ENCODE measurements around the gene ZNF341.

ZNF341 gene

DNA sequence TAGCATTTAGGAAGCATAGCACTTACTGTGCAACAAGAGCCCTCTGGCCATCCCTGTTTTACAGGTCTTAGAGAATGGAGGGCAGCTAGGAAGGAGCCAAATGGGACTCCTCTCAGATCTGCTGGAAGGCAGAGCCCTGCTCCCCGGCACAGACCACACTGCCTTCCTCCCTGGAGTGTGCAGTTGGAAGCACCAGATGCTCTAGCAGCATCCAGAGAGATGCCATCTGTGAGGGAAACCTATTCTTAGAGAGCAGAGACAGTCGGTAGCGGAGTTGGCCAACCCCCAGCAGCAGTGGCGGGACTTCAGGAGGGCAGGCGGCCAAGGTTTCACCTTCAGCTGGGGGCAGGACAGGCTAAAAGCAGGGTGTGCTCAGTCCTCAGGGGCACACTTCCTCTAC lies 28.9 kb upstream of the ZNF341 start:
- DNase-seq = peak; percentile 97 to 99

DNA sequence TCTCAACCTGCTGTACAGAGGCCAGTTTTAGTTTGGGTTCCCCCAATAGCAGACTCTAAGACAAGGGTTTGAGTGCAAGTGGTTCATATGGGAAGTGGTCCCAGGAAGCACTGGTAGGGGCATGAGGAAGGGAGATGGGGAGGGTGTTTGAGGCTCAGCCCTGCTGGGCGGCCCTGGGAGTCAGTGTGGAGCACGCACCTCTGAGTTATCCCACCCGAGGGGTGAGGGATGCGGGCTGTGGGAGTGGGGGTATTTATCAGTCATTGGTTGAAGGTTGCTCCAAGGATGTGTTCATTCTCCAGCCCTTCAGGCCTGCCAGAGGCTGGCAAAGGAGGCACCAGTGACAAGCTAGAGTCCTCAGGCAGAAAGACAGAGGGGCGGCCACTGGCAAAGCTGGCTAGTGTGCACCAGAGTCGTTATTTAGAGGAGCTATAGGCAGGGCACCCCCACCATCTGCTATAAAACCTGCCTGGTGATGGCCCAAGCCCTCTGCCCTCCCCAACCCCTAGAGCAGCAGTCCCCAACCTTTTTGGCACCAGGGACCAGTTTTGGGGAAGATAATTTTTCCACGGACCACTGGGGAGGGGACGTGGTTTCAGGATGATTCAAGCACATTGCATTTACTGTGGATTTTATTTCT lies 28.2 kb upstream of the ZNF341 start:
- no peak for DNase-seq

- no peak for DNase-seq
Measured at GRCh38 chr20:33704197-33704924, 27.4 kb upstream of the ZNF341 start.

- no peak for DNase-seq
Measured at GRCh38 chr20:33707668-33708067, 24.1 kb upstream of the ZNF341 start.

- DNase-seq = no peak
Measured at GRCh38 chr20:33709398-33709797, 22.4 kb upstream of the ZNF341 start.

DNA sequence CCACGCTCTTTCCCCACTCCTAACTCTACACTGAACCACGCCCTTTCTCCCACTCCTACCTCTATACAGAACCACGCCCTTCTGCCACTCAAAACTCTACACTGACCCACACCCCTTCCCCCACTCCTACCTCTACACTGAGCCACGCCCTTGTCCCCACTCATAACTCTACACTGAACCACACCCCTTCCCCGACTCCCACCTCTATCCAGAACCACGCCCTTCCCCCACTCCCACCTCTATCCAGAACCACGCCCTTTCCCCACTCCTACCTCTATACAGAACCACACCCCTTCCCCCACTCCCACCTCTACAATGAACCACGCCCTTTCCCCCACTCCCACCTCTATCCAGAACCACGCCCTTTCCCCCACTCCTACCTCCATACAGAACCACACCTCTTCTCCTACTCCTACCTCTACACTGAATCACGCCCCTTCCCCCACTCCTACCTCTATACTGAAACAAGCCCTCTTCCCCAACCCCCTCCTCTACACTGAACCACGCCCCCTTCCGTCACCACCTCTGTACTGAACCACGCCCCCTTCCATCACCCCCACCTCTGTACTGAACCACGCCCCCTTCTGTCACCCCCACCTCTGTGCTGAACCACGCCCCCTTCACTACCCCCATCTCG lies 21.8 kb upstream of the ZNF341 start:
- no peak for DNase-seq

DNA sequence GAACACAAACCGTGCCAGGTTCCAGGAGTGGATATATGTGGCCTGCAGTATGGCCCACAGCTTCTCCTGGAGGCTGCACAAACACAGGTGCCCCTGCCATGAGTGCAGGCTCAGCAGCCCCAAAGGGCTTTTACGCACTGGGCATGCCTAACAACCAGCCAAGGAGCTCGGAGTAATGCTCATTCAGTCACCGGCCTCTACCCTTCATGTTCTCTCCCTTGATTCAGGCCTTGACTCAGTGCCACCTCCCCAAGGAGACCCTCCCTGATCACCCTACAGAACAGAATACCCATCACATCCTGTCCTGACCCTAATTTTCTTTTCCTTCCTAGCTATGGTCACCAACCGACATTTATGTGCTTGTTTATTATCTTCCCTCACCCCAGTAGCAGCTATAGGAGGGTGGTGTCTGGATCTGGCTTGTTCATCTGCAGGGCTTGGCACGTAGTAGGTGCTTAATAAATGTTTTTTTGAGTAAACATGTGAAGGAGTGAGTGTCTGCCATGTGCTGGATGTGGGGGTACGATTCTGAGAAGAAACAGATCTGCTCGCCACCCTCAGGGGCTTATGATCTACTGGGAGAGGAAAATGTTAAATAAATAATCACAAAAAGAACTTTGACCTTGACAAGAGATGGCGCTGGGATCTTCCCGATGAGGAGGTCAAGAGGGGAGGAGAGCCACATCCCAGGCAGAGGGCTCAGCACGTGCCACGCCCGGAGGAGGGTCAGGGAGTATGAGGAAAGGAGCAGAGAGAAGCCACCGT lies 20.9 kb upstream of the ZNF341 start:
- DNase-seq = no peak

DNA sequence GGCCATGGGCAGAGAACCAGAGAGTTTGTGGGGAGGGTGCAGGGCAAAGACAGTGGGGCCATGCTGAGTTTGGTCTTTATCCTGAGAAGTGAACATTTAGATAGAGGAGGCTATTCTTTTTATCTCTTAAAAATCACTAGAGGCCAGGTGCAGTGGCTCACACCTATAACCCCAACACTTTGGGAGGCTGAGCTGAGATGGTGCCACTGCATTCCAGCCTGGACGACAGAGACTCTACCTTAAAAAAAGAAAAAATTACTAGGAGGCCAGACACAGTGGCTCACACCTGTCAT lies 20.4 kb upstream of the ZNF341 start:
- DNase-seq = no peak

DNA sequence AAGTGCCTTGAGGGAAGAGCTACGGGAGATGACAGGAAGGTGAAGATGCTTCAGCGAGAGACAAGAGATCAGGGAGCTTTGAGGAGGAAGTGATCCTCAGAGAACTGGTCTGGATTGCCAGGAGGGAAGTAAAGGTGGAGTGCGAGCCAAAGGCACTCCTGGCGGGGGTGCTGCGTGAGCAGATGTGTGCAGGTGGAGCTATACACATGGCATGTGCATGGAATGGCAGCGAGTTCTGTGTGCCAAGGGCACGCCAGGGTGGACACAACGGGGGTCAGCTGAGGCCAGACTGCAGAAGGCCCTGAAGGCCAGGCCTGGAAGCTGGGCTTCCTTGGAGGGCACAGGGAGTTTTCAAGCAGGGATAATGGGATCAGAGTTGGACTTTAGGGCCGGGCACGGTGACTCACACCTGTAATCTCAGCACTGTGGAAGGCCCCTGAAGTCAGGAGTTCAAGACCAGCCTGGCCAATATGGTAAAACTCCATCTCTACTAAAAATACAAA lies 17.9 kb upstream of the ZNF341 start:
- DNase-seq = no peak

GRCh38 chr20:33716498-33716897 lies 15.3 kb upstream of the ZNF341 start:
- no peak for DNase-seq

DNA sequence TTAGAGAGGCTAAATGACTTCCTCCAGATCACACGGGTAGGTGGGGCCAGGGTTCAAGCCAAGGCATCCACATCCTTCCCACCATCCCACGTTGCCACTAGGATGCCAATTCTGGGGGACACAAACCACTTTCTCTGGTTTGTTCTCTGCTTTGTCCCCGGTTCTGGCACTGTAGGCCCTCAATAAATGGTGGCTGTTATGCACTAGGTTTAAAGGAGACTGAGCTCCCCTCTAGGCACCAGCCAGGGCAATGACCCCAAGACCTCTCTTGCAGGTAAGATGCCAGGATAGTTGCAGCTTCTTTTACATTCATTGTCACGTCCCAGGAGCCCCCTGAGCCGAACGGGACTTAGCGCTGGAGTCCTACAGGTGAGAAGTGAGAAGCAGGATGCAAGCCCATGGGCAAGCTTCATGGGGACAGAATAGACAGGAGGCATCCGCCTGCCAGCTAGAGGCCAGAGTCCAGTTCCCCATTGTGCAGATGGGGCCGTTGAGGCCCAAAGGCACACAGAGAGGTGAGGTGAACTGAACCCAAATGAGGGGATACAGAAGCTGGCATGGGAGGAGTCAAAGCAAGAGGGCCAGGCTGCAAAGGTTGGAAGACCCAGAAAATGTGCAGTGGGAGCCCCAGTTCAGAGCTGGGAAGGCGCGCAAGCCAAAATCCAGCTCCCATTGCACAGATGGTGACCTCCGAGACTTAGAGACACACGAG lies 12.4 kb upstream of the ZNF341 start:
- no peak for DNase-seq

DNA sequence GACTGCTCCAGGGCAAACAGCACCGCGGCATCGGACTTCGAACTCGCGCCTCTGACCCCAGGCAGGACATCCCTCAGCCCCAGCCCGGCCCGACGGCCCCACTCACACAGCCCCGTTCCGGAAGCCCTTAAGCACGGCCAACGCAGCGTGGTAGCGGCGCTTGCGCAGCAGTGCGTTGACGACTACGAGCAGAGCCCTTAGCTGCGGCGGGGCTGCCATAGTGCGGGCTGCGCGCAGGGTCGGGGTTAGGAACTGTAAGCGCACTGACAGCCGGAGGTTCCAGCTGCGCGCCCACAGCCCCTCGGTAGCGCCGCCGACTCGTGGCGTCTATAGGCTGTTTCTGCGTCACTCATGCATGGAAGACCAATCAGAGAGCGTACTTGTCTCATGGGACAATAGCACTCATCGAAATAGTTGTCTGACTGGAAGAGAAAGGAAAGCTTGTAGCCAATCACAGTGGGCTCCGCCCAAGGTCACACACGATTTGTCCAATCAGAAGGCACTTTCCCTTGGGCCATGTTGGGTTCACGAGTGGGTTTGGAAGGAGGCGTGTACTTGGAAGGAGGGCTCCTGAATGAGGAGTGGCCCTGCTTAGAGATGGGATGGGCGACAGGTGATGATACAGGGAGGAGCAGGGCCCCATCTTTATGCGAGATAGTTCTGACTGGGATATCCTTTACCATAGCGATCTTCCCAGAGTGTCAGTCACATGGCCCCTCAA lies 11.6 kb upstream of the ZNF341 start, which contains the start of gene PXMP4:
PXMP4 (minus strand) TSS at position 322 of the 721 bp plus-strand sequence; CDS start at position 219, 103 bp downstream.
- DNase-seq = peak; percentile 100

DNA sequence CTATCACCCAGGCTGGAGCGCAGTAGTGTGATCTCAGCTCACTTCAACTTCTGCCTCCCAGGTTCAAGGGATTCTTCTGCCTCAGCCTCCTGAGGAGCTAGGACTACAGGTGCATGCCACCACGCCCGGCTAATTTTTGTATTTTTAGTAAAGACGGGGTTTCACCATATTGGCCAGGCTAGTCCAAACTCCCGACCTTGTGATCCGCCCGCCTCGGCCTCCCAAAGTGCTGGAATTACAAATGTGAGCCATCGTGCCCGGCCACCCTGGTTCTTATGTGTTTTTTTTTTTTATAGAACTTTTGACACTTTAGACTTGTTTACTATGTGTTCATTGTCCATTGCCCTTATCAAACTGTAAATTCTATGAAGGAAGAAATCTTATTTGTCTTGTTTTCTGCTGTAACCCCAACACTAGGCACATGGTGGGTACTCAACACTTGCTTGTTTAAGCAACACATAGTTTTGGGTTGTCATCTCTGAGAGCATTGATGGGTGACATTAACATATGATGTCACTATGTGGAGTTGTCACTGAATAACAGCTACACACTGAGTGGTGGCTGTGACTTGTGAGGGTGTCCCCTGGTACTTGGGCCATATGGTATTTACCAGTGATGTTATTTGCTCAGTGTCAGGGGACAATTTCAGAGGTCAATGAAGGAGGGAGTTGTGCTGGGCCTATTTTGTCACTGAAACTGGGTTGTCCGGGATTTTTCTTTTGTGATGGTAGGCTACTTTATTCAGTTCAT lies 10.2 kb upstream of the ZNF341 start:
- DNase-seq = no peak

- no peak for DNase-seq
Measured at GRCh38 chr20:33724439-33725094, 7.2 kb upstream of the ZNF341 start.

GRCh38 chr20:33725607-33726264 lies 6.1 kb upstream of the ZNF341 start:
- DNase-seq = peak in 1 of 2 experiments; percentile 23

DNA sequence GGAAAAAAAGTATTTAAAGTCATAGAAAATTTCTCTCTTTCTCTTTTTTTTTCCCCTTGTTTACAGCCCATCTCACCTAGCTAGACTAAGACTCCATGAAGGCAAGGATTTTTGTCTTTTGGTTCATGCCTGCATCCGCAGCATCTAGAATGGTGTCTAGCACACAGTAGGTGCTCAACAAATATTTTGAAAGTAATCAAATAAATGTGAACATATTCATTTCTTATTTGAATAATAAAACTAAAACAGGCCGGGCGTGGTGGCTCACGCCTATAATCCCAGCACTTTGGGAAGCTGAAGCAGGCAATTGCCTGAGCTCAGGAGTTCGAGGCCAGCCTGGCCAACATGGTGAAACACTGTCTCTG lies 4.7 kb upstream of the ZNF341 start:
- no peak for DNase-seq

GRCh38 chr20:33727806-33728205 lies 4.0 kb upstream of the ZNF341 start:
- no peak for DNase-seq

- DNase-seq = no peak
Measured at GRCh38 chr20:33728463-33728862, 3.3 kb upstream of the ZNF341 start.

DNA sequence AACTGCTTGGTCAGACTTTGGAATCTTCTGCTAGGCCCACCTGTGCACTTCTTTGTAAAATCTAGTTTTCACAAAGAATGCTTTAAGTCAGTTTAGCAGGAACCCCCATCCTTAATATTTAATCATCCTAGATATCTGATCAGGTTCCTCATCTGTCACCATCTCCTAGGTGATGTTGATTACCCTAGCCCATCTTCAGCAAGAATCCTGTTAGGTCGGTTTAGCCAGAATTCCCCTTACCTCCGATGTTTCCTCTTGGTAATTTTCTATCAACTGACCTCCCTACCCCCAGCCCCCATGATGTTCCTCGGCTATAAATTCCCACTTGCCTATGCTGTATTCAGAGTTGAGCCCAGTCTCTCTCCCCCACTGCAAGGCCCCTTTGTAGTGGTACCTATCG lies 2.7 kb upstream of the ZNF341 start:
- DNase-seq = no peak
